Measurements from ENCODE around the gene TLR5.

The TLR5 gene

DNA sequence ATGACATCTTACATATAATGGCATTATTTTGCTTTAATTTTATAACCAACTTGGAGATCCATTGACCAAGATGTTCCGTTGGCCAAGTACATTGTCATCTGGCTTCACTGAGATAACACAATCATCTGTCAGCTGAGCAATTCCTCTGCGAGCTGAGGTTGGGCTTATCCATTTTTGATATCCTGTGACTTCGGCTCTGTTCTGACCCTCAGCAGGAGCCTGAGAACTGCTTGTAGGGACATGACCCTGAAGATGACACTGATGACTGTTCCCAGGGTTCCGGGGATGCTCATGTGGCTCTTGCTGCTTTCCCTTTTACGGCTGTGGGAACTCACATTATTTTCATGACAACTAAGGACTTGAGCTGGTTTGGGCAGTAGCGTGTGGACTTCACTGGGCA is 51.2 kb downstream of the TLR5 start:
- H3K4me3 ChIP-seq (ENCODE audit: low read depth, low read length): no peak overlapping the region
- DNase-seq (ENCODE audit: low read depth): no peak
- TF ChIP-seq, protein P1, sequence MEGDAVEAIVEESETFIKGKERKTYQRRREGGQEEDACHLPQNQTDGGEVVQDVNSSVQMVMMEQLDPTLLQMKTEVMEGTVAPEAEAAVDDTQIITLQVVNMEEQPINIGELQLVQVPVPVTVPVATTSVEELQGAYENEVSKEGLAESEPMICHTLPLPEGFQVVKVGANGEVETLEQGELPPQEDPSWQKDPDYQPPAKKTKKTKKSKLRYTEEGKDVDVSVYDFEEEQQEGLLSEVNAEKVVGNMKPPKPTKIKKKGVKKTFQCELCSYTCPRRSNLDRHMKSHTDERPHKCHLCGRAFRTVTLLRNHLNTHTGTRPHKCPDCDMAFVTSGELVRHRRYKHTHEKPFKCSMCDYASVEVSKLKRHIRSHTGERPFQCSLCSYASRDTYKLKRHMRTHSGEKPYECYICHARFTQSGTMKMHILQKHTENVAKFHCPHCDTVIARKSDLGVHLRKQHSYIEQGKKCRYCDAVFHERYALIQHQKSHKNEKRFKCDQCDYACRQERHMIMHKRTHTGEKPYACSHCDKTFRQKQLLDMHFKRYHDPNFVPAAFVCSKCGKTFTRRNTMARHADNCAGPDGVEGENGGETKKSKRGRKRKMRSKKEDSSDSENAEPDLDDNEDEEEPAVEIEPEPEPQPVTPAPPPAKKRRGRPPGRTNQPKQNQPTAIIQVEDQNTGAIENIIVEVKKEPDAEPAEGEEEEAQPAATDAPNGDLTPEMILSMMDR (conservative IDR thresholded peaks at IDR 0.05; ENCODE audit: low read depth, low read length): no peak

DNA sequence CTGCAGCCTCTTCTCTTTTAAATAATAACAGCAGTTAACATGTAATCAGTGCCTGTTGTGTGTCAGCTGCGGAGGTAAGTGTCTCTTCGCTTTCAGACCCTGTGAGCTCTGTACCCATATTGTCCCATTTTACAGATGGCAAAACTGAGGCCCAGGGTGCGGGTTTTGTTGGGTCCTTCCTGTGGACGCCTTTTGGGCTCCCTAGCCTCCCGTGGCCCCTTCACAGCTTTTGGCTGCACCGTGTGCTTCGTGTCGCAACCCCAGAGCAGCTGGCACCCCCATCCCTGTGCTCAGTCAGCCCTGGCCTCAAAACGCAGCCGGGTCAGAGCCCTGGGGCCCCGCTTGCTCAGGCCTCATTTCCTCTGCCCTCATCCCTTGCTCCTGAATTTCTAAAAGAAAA is 53.8 kb downstream of the TLR5 start:
- no peak for DNase-seq (ENCODE audit: low read depth)
- TF ChIP-seq, protein P1 (conservative IDR thresholded peaks at IDR 0.05; ENCODE audit: low read depth, low read length): no peak
- no peak overlapping the region for H3K4me3 ChIP-seq (ENCODE audit: low read depth, low read length)

DNA sequence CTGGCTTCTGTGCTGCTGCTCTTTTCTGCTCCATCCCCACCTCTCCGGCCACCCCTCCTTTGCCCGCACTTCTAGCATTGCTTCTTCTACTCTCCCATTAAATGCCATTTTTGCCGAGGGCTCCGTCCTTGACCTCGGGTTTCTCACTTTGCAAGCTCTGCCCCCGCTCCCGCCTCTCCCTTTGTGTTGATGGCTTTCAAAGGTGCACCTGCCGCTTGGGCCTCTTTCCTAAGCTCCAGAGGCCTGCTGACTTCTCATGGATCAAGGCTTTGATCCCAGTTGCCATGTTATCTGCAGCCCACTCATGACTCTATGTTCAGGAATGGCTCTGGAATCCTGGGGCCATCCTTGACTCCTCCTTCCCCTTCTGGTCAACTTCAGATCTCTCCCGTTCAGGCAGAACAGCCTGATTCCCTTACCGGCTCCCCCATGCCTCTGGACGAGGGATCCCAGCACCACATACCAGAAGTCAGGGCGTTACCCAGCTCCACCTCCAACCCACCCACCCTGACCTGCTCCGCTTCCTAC is 54.3 kb downstream of the TLR5 start:
- no peak for DNase-seq (ENCODE audit: low read depth)
- TF ChIP-seq, protein P1 (conservative IDR thresholded peaks at IDR 0.05; ENCODE audit: low read depth, low read length): no peak
- H3K4me3 ChIP-seq (ENCODE audit: low read depth, low read length): no peak overlapping the region

DNA sequence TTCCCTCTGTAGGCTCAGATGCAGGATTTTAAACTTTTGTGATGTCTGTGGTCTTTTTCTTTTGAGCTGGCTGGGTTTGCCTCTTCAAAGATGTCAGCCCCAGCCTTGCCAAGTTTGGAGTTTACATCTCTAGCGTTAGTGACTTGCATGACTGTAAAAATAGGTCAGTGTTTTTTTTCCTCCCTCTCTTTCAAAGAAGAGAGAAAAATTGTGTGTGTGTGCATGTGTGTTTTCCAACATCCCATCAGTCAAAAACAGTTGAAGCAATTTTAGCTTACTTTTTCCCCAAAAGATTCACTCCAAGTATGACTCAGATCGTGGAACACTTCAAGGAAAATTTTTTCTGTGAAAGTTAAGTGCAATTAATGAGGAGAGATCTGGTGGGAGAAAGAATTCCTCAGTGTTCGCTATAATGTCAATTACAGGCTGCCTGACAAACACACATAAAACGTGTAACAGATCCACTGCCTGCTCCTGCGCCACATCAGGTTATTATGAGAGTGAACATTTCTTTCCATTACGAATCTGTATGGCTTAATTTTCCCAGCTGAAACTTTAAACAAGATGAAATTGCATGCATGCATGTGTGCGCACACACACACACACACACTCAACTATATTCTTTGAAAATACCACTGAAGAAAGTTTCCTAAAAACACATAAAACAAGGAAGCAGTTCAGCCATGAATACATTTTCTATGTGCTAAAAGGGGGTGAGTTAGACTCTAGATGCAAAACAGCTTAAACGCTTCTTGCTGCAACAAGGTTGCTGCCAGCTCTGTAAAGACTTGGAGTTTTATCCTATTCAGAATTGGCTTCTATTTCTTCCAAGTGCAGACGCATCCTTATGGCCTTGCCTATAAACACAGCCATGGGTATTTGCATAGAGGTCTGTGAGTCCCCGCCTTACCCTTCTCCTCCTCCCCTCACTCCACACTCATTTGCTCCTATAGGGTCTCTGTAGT is 55.5 kb downstream of the TLR5 start:
- TF ChIP-seq, protein P1 (conservative IDR thresholded peaks at IDR 0.05; ENCODE audit: low read depth, low read length): no peak
- DNase-seq (ENCODE audit: low read depth): no peak
- H3K4me3 ChIP-seq (ENCODE audit: low read depth, low read length): no peak overlapping the region

DNA sequence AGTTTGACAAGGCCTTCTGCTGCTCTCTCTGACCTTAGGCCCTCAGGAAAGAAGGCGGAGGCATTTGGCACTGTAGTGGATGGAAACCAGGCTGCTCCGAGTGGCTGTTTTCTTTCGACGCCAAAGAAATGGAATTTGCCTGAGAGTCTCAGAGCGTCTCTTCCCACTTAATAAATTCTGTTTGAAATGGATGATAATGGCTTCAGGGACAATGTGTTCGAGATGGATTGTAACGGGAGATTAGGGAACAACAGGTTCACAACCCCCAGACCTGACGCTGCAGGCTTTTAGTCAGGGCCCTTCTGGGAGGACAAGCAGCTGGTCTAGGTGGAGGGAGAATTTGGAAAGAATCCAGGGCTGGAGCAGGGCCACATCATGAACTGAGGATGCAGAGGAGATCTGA is 58.6 kb downstream of the TLR5 start:
- DNase-seq (ENCODE audit: low read depth): no peak
- TF ChIP-seq, protein P1 (conservative IDR thresholded peaks at IDR 0.05; ENCODE audit: low read depth, low read length): no peak
- H3K4me3 ChIP-seq (ENCODE audit: low read depth, low read length): no peak overlapping the region

DNA sequence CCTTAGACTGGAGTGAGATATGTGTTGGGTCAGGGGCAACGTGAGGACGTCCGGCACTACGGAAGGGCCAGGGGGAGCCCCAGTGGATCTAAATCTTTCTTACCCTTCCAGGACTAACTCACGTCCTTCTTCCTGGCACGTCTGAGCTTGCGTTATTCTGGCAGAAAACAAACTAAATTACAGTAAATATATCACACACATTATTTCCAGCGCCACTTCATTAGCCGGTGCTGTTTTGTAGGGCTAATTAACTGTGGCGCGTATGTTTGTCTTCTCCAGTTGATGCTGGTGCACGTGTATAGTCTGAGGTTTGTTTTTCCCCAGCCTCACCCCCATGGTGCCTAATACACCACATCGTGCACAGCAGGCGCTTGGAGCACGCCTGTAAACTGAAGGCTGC is 59.2 kb downstream of the TLR5 start:
- no peak for DNase-seq (ENCODE audit: low read depth)
- no peak overlapping the region for H3K4me3 ChIP-seq (ENCODE audit: low read depth, low read length)
- TF ChIP-seq, protein P1 (conservative IDR thresholded peaks at IDR 0.05; ENCODE audit: low read depth, low read length): no peak

Measured in choroid plexus epithelial cell (primary cell).